ENCODE results near the gene RHOF. TPM values are rescaled to one million over a fixed set of nuclear protein-coding genes. Genes with fewer than 3 reads are reported as not detected.
A peak's percentile ranks its signal among the peaks of the same experiment; 100 is the strongest.

Gene RHOF
- total and polyA plus RNA-seq, 7 donors: 1.4 to 4.8 (median 3.9) TPM

DNA sequence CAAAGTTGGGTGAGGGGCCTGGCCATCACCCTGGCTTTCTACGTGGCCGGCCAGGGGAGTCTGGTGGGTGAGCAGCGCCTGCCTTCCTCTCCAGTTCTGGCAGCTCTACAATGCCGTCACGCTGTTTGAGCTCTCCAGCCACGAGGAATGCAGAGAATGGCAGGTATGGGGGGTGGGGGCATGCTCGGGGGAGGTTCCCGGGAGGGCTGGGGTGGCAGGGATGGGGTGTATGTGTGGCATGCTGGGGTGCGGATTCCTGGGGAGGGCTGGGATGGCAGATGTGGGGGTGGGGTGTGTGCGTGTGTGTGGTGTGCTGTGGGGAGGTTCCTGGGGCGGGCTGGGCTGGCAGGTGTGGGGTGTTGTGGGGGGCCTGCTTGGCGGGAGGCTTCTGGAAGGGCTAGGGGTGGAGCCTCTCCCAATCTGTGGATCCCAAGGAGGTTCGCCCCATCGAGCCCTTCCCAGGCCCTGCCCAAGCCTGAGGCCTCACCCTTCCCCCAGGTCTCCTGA, 18.5 kb downstream of the RHOF start:
- TF ChIP-seq, protein P1, sequence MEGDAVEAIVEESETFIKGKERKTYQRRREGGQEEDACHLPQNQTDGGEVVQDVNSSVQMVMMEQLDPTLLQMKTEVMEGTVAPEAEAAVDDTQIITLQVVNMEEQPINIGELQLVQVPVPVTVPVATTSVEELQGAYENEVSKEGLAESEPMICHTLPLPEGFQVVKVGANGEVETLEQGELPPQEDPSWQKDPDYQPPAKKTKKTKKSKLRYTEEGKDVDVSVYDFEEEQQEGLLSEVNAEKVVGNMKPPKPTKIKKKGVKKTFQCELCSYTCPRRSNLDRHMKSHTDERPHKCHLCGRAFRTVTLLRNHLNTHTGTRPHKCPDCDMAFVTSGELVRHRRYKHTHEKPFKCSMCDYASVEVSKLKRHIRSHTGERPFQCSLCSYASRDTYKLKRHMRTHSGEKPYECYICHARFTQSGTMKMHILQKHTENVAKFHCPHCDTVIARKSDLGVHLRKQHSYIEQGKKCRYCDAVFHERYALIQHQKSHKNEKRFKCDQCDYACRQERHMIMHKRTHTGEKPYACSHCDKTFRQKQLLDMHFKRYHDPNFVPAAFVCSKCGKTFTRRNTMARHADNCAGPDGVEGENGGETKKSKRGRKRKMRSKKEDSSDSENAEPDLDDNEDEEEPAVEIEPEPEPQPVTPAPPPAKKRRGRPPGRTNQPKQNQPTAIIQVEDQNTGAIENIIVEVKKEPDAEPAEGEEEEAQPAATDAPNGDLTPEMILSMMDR (IDR thresholded peaks at IDR 0.05): no peak
- Histone ChIP-seq H3K27ac (no peak overlapping the region), H3K36me3 (ENCODE audit: insufficient read depth in 1 of 2, low read depth in 1 of 2) (peaks cover 0 to 34% of the 10 kb centered on the region in 2 donors), H3K27me3 (ENCODE audit: insufficient read depth in 3 of 3, low read length in 2 of 3) (no peaks in the 10 kb centered on the region), H3K9me3 (no peaks in the 10 kb centered on the region), H3K4me3 (no peak overlapping the region), H3K4me1 (peaks cover 16% of the 10 kb centered on the region)
- DNase-seq (no peak), ATAC-seq (no peak)
- intact Hi-C loops (cut with DNase I): loop anchor here (5.0 kb wide), 1 partner anchor 37 kb away; no protein-coding TSS in a partner anchor
- WGBS, 3 donors: 75 to 84% (median 83%) methylated on average over 13 to 14 of the region's 14 CpGs

DNA sequence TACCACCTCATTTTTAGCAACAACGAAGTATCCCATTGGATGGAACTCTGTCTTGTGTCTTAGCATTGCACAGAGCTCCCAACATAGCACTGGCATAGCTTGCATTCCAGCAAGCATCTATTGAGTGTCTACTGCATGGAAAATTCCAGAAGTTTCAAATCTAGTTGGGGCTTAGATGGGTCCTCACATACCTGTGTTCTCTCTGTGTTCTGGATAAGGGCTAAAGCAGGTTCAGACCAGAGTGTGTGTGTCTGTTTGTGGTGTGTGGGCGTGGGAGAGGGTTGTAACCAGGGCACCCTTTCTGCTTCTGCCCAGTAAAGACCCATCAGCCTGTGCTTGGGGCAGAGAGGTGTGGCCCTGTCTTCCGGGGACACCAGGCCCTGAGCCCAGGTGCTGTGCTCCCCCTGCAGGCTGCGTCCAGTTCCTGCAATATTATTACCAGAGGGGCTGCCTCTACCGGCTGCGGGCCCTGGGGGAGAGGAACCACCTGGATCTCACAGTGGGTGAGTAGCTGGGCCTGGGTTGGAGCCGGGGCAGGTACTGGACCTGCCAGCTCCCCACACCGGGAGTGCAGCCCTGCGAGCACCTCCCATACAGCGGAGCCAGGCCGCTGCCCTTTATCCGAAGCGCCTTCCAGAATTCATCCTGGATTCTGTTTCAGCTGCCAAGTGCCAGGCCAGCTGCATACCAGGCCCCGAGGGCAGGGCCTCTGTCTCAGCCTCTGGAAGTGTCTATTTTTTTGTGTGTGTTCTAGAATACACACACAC, 20.3 kb downstream of the RHOF start:
- TF ChIP-seq, protein P1 (IDR thresholded peaks at IDR 0.05): peak; percentile 87
- peaks cover 18% of the 10 kb centered on the region for H3K4me1 ChIP-seq
- intact Hi-C loops (cut with DNase I): loop anchor here in 1 of 2 donors (2.0 kb wide), 1 partner anchor 76 kb away; no protein-coding TSS in a partner anchor
- no peaks in the 10 kb centered on the region for H3K27me3 ChIP-seq (ENCODE audit: insufficient read depth in 3 of 3, low read length in 2 of 3)
- H3K27ac ChIP-seq: peak overlapping the region; percentile 37
- peaks cover 0 to 19% of the 10 kb centered on the region in 2 donors for H3K36me3 ChIP-seq (ENCODE audit: insufficient read depth in 1 of 2, low read depth in 1 of 2)
- peak; percentile 78 to 91 (median 87) for ATAC-seq
- WGBS, 3 donors: 20 to 26% (median 23%) methylated on average over 14 of the region's 14 CpGs
- no peaks in the 10 kb centered on the region for H3K9me3 ChIP-seq
- DNase-seq: peak; percentile 71 to 87
- H3K4me3 ChIP-seq: no peak overlapping the region

DNA sequence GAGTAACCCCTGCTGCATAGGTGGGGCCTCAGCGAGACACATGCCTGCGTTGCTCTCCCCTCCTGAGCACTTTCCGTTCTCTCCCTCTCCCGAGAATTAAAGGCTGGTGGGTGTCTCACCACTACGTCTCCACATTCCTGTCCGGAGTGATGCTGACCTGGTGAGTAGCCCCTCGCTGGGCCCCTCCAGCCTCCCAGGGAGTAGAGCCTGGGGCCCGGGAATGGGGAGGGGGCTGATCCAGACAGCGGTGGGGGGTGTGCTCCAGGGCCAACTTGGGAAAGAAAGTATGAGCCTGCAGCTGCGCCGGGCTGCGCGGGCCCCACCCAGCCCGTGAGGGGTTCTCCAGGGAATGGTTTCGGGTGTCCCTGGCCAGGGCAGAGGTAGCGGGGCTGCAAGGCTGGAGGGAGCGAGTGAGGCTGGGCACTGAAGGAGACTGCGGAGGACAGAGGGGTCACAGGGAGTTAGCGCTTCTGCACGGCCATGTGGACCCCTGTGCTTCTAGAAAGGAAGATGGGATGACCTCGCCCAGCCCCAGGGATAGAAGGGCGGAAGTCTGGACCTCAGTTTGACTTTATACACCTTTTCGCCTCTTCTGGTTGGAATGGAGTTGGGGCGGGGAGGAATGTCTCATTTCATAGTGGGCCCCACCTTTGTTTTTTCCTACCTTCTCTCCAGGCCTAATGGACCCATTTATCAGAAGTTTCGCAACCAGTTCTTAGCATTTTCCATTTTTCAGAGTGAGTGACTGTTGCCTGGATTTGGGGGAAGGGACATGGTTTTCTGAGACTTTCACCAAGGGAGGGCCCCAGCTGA, 22.5 kb downstream of the RHOF start:
- no peak for ATAC-seq
- peaks cover 0 to 9% of the 10 kb centered on the region in 2 donors for H3K36me3 ChIP-seq (ENCODE audit: insufficient read depth in 1 of 2, low read depth in 1 of 2)
- 76 to 86% (median 85%) methylated on average over 25 of the region's 25 CpGs for WGBS, 3 donors
- H3K4me1 ChIP-seq: peaks cover 34% of the 10 kb centered on the region
- H3K27ac ChIP-seq: no peak overlapping the region
- DNase-seq: no peak
- TF ChIP-seq, protein P1 (IDR thresholded peaks at IDR 0.05): no peak
- no peaks in the 10 kb centered on the region for H3K27me3 ChIP-seq (ENCODE audit: insufficient read depth in 3 of 3, low read length in 2 of 3)
- intact Hi-C loops (cut with DNase I): loop anchor here in 1 of 2 donors (2.0 kb wide), 1 partner anchor 72 kb away; no protein-coding TSS in a partner anchor
- H3K9me3 ChIP-seq: no peaks in the 10 kb centered on the region
- H3K4me3 ChIP-seq: no peak overlapping the region

DNA sequence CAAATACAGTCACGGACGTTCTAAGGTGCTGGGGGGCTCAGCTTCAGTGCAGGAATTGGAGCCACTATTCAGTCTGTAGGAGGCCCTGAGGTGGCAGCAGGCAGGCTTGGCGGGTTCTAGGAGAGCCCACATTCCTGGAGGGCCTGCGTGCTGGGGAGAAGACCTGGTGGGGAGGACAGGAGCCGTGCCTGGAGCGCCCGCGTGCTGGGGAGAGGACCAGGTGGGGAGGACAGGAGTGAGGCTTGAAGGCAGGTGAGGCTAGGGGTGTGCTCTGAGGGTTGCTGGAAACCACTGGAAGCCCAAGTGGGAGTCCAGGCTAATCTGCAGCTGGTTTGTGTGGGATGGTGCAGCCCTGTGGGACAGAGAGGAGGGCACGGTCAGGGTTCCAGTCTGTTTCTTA, 23.1 kb downstream of the RHOF start:
- no peak for ATAC-seq

More for the DNA sequence above, 23.1 kb downstream of the RHOF start:
- intact Hi-C loops (cut with DNase I): loop anchor here in 1 of 2 donors (2.0 kb wide), 1 partner anchor 72 kb away; no protein-coding TSS in a partner anchor
- TF ChIP-seq, protein P1 (IDR thresholded peaks at IDR 0.05): no peak
- no peak overlapping the region for H3K4me3 ChIP-seq
- H3K4me1 ChIP-seq: peaks cover 36% of the 10 kb centered on the region
- 58 to 65% (median 64%) methylated on average over 9 of the region's 9 CpGs for WGBS, 3 donors
- H3K36me3 ChIP-seq (ENCODE audit: insufficient read depth in 1 of 2, low read depth in 1 of 2): peaks cover 0 to 4% of the 10 kb centered on the region in 2 donors
- no peak overlapping the region for H3K27ac ChIP-seq
- H3K27me3 ChIP-seq (ENCODE audit: insufficient read depth in 3 of 3, low read length in 2 of 3): no peaks in the 10 kb centered on the region
- H3K9me3 ChIP-seq: no peaks in the 10 kb centered on the region
- no peak for DNase-seq
